T-cell (primary cell): Measurements from ENCODE around the gene RHBG. TPM values are rescaled to one million over a fixed set of nuclear protein-coding genes. Genes with fewer than 3 reads are reported as not detected.
A peak's percentile ranks its signal among the peaks of the same experiment; 100 is the strongest.

Experiments
- ATAC-seq, 4 experiments: fragments of 200-7000 bp in 3 of 4; fragments of 150-1000 bp in 1 of 4; cut with Tn5 transposase; replicated peaks in 1 of 4; 1 replicate in 3 of 4; 2 replicates in 1 of 4; pipeline ENCODE4 v1.10.0; 2021; ENCODE audit warnings: moderate library complexity in 3 of 4, mild to moderate bottlenecking in 2 of 4, moderate number of reproducible peaks in 1 of 4
- CTCF ChIA-PET, 2 donors: fragments of 300-600 bp; sonication (Branson Sonifier 250); formaldehyde crosslinking; loops; one replicate each; lab custom pipeline; 2022; ENCODE audit warnings: antibody characterized with exemption in 2 of 2; lab: Charles Lee
- POLR2A ChIA-PET, 2 donors: fragments of 300-600 bp; sonication (Branson Sonifier 250); formaldehyde crosslinking; loops; one replicate each; lab custom pipeline; 2022; ENCODE audit warnings: antibody characterized with exemption in 2 of 2; lab: Charles Lee
- DNase-seq, 35 experiments: peaks; one replicate each; pipeline versions ENCODE4 v3.0.0 to v3.0.0-alpha.2; 2013 to 2023
- H3K27ac ChIP-seq: one replicate; pipeline ENCODE4 v1.5.1; 2013; ENCODE audit warnings: low read length
- H3K27me3 ChIP-seq, 2 experiments: replicated peaks in 1 of 2; 1 replicate in 1 of 2; 2 replicates in 1 of 2; pipeline versions ENCODE4 v1.6.1 to v1.7.0; 2013; ENCODE audit warnings: low read length in 1 of 2, mixed read lengths in 1 of 2; ENCODE audit not compliant: control insufficient read depth in 2 of 2, insufficient read depth in 2 of 2; ENCODE audit errors: extremely low read depth in 1 of 2
- H3K36me3 ChIP-seq, 2 donors: 1 replicate in 1 of 2; 2 replicates in 1 of 2; pipeline versions ENCODE4 v1.6.1 to v1.7.0; 2013; ENCODE audit warnings: low read length in 1 of 2; ENCODE audit not compliant: control insufficient read depth in 2 of 2, insufficient read depth in 1 of 2; ENCODE audit errors: extremely low read depth in 1 of 2
- H3K4me1 ChIP-seq, 2 experiments: 1 replicate in 1 of 2; 2 replicates in 1 of 2; pipeline versions ENCODE4 v1.6.1 to v1.7.0; 2013; ENCODE audit warnings: low read length in 2 of 2, mixed read lengths in 1 of 2; ENCODE audit not compliant: insufficient read depth in 2 of 2, control insufficient read depth in 1 of 2; ENCODE audit errors: extremely low read depth in 1 of 2
- H3K4me3 ChIP-seq, 2 donors: 1 replicate in 1 of 2; 2 replicates in 1 of 2; pipeline versions ENCODE4 v1.5.1 to v1.7.0; 2013; ENCODE audit warnings: mild to moderate bottlenecking in 2 of 2, low read length in 1 of 2, moderate library complexity in 1 of 2; ENCODE audit not compliant: control insufficient read depth in 1 of 2; ENCODE audit errors: extremely low read depth in 1 of 2
- H3K9me3 ChIP-seq: 2 replicates; pipeline ENCODE4 v1.7.0; 2013
- H3K27ac Mint-ChIP-seq, 2 donors: one replicate each; pipeline ENCODE4 v1.8.0; 2020 to 2021; ENCODE audit warnings: mild to moderate bottlenecking in 2 of 2, mixed read lengths in 2 of 2
- H3K27me3 Mint-ChIP-seq, 2 donors: one replicate each; pipeline ENCODE4 v1.8.0; 2021 to 2022; ENCODE audit warnings: mixed read lengths in 2 of 2
- H3K36me3 Mint-ChIP-seq: one replicate; pipeline ENCODE4 v1.8.0; 2021; ENCODE audit warnings: mixed read lengths
- H3K4me1 Mint-ChIP-seq, 3 donors: one replicate each; pipeline ENCODE4 v1.8.0; 2020 to 2022; ENCODE audit warnings: mixed read lengths in 3 of 3, mild to moderate bottlenecking in 1 of 3
- H3K4me3 Mint-ChIP-seq, 3 donors: one replicate each; pipeline ENCODE4 v1.8.0; 2020 to 2022; ENCODE audit warnings: mild to moderate bottlenecking in 3 of 3, mixed read lengths in 3 of 3, moderate library complexity in 3 of 3
- H3K9me3 Mint-ChIP-seq, 3 donors: one replicate each; pipeline ENCODE4 v1.8.0; 2020 to 2022; ENCODE audit warnings: mixed read lengths in 3 of 3
- WGBS: methylation state at CpG from one replicate; pipeline ENCODE4 v1.1.5; 2013; ENCODE audit warnings: missing lambda C conversion rate; ENCODE audit not compliant: insufficient coverage; 5-methylcytosine and 5-hydroxymethylcytosine counted together
- total RNA-seq, 35 experiments: library from RNA in 6 of 35; stranded (reverse) in 6 of 35; fragments of 120-200 nt in 1 of 35; gene quantifications; one replicate each; pipeline versions ENCODE4 v1.2.1 to v1.2.4 and lab custom pipeline; 2013 to 2026

The RHBG gene
- total RNA-seq, 5 donors from 2014 or later (not counting 1 experiment from before 2014, with no cell fraction given) = 0.35 TPM; not detected in 4

DNA sequence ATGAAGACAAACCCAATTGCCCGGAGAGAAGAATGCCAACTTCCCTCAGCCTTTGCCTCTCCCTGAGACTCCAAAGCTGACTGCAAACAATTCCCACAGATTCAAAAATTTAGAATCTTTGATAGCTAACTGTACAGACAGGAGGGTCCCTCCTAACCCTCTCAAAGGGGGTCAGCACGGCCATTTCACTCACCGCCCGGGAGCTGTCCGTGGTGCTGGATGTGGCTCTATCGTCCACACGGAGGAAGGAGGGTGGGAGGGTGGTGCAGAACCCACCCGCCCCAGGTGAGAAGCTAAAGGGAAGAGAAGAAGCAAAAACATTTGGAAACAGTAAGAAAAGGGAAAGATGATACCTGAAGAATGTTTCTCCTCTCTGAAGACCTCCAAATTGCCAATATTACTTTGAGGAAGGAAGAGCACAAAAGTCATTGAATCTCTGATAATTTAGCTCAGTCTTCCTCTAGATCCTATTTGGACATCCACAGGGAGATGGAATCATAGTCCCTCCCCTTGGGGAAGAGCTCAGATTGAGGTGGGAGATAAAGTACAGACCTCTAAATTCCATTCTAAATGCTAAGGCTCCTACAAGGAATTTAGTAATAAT, 45.6 kb downstream of the RHBG start:
- no peaks in the 10 kb centered on the region for H3K9me3 Mint-ChIP-seq
- Histone ChIP-seq H3K9me3 (no peaks in the 10 kb centered on the region), H3K36me3 (no peaks in the 10 kb centered on the region), H3K27ac (no peak overlapping the region), H3K27me3 (peaks cover 35 to 55% of the 10 kb centered on the region in 2 experiments), H3K4me3 (no peak overlapping the region), H3K4me1 (peaks cover 0 to 2% of the 10 kb centered on the region in 2 experiments)
- H3K27ac Mint-ChIP-seq = no peak overlapping the region
- H3K4me3 Mint-ChIP-seq = no peak overlapping the region
- 100% methylated on average over 1 of the region's 8 CpGs for WGBS
- POLR2A ChIA-PET = no interaction called here
- peaks cover 3 to 7% (median 7%) of the 10 kb centered on the region in 3 donors for H3K4me1 Mint-ChIP-seq
- CTCF ChIA-PET = interaction anchor here (0.6 to 1.3 kb wide), 3 partner anchors 29 to 43 kb away, joined by 3 to 5 read pairs (median 4); no protein-coding TSS in a partner anchor
- no peaks in the 10 kb centered on the region for H3K36me3 Mint-ChIP-seq
- ATAC-seq (no peak), DNase-seq (no peak)
- H3K27me3 Mint-ChIP-seq = peaks cover 64 to 65% of the 10 kb centered on the region in 2 donors

DNA sequence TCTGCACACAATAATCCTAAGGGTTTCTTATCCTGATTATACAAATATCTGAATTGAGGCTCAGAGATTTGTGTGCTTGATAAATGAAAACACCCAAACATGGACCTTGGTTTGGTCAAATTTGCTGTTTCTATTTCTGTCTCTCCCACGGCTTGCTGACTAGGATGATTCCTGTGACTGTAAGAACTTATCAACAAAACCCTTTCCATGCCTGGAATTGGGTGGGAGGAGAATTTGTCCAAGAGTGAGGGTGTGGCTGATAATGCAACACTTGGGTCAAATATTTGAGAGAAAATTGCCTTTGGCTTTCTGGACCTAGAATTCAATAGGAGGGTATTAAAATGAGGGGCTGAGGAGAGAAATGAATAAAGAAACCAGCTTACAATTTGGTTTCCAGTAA, 48.0 kb downstream of the RHBG start:
- no peak overlapping the region for H3K4me3 ChIP-seq
- ATAC-seq (no peak), DNase-seq (no peak)
- no peaks in the 10 kb centered on the region for H3K9me3 ChIP-seq
- Mint-ChIP-seq H3K4me1 (peaks cover 23 to 28% (median 24%) of the 10 kb centered on the region in 3 donors), H3K9me3 (no peaks in the 10 kb centered on the region), H3K36me3 (no peaks in the 10 kb centered on the region), H3K4me3 (no peak overlapping the region), H3K27me3 (peaks cover 64 to 69% of the 10 kb centered on the region in 2 donors), H3K27ac (no peak overlapping the region)
- POLR2A ChIA-PET = no interaction called here
- H3K27me3 ChIP-seq = peaks cover 38 to 66% of the 10 kb centered on the region in 2 experiments
- no CpG with 5 or more reads among the region's 1 CpG for WGBS
- CTCF ChIA-PET = interaction anchor here in 1 of 2 donors (1.0 kb wide), 1 partner anchor 31 kb away, joined by 3 read pairs; no protein-coding TSS in a partner anchor
- H3K27ac ChIP-seq = no peak overlapping the region
- peaks cover 15 to 27% of the 10 kb centered on the region in 2 experiments for H3K4me1 ChIP-seq
- H3K36me3 ChIP-seq = no peaks in the 10 kb centered on the region

- H3K9me3 Mint-ChIP-seq = no peaks in the 10 kb centered on the region
- 85% methylated on average over 2 of the region's 6 CpGs for WGBS
- ChIA-PET CTCF (interaction anchor here (0.6 to 0.7 kb wide), 2 partner anchors 36 to 260 kb away, joined by 3 to 5 read pairs; no protein-coding TSS in a partner anchor), POLR2A (no interaction called here)
- no peak for DNase-seq
- Histone ChIP-seq H3K4me3 (no peak overlapping the region), H3K27me3 (peaks cover 36 to 68% of the 10 kb centered on the region in 2 experiments), H3K4me1 (peaks cover 15 to 31% of the 10 kb centered on the region in 2 experiments), H3K27ac (no peak overlapping the region), H3K36me3 (no peaks in the 10 kb centered on the region), H3K9me3 (no peaks in the 10 kb centered on the region)
- peaks cover 25 to 29% (median 25%) of the 10 kb centered on the region in 3 donors for H3K4me1 Mint-ChIP-seq
- H3K36me3 Mint-ChIP-seq = no peaks in the 10 kb centered on the region
- ATAC-seq = no peak
- H3K27me3 Mint-ChIP-seq = peaks cover 64 to 70% of the 10 kb centered on the region in 2 donors
- no peak overlapping the region for H3K4me3 Mint-ChIP-seq
- H3K27ac Mint-ChIP-seq = no peak overlapping the region
Observed at GRCh38 chr1:156417401-156418020, 48.5 kb downstream of the RHBG start.

- Histone ChIP-seq H3K4me3 (no peak overlapping the region), H3K27me3 (peaks cover 38 to 68% of the 10 kb centered on the region in 2 experiments), H3K36me3 (no peaks in the 10 kb centered on the region), H3K9me3 (no peaks in the 10 kb centered on the region), H3K4me1 (peaks cover 15 to 31% of the 10 kb centered on the region in 2 experiments), H3K27ac (no peak overlapping the region)
- CTCF ChIA-PET = interaction anchor here (0.7 to 2.3 kb wide), 6 partner anchors 27 to 239 kb away, joined by 3 to 24 read pairs (median 4); no protein-coding TSS in a partner anchor
- Mint-ChIP-seq H3K4me1 (peaks cover 25 to 29% (median 25%) of the 10 kb centered on the region in 3 donors), H3K36me3 (no peaks in the 10 kb centered on the region), H3K4me3 (no peak overlapping the region), H3K9me3 (no peaks in the 10 kb centered on the region), H3K27me3 (peaks cover 73 to 76% of the 10 kb centered on the region in 2 donors), H3K27ac (no peak overlapping the region)
- no peak for ATAC-seq
- no peak for DNase-seq
- 97% methylated on average over 7 of the region's 12 CpGs for WGBS
- POLR2A ChIA-PET = no interaction called here
Observed at GRCh38 chr1:156418416-156419070, 49.5 kb downstream of the RHBG start.

DNA sequence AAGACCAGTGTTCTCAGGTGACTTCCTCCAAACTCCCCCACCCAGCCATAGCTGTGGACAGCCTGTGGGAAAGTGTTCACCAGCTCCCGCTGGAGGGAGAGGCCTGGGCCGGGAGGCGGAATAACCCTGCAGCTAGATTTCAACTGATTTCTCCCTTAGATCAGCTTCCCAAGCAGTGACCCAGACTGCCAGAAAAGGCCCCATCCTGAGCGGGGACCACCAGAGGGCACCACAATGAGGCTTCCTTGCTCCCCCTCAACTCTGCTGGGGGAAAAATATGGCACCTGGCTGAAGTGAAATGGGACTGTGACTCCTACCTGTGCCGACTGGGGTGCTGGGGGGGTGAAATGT, 50.8 kb downstream of the RHBG start:
- H3K27me3 Mint-ChIP-seq = peaks cover 75 to 78% of the 10 kb centered on the region in 2 donors
- 29% methylated on average over 1 of the region's 5 CpGs for WGBS
- ATAC-seq (peak; percentile 35 to 54 (median 46)), DNase-seq (peak in 29 of 35 experiments; percentile 10 to 66 (median 33))
- H3K9me3 Mint-ChIP-seq = no peaks in the 10 kb centered on the region
- Histone ChIP-seq H3K4me1 (peaks cover 15 to 31% of the 10 kb centered on the region in 2 experiments), H3K27ac (no peak overlapping the region), H3K4me3 (peak overlapping the region; percentile 54 to 82), H3K27me3 (peaks cover 45 to 61% of the 10 kb centered on the region in 2 experiments), H3K9me3 (no peaks in the 10 kb centered on the region), H3K36me3 (no peaks in the 10 kb centered on the region)
- peaks cover 25 to 29% (median 25%) of the 10 kb centered on the region in 3 donors for H3K4me1 Mint-ChIP-seq
- no peaks in the 10 kb centered on the region for H3K36me3 Mint-ChIP-seq
- no peak overlapping the region for H3K27ac Mint-ChIP-seq
- ChIA-PET POLR2A (interaction anchor here in 1 of 2 donors (0.9 kb wide), 1 partner anchor 137 kb away, joined by 3 read pairs; the partner anchor contains the start of gene SMG5), CTCF (interaction anchor here (0.9 to 2.3 kb wide), 7 partner anchors 12 to 61 kb away, joined by 3 to 24 read pairs (median 4); no protein-coding TSS in a partner anchor)
- H3K4me3 Mint-ChIP-seq = peak overlapping the region; percentile 87 to 96 (median 90)
